ENCODE measurements around the gene TGFBR3. TPM values are rescaled to one million over a fixed set of nuclear protein-coding genes. Genes with fewer than 3 reads are reported as not detected.

TGFBR3 gene
- total RNA-seq, 1 experiment from 2014 or later: 2.4 TPM

DNA sequence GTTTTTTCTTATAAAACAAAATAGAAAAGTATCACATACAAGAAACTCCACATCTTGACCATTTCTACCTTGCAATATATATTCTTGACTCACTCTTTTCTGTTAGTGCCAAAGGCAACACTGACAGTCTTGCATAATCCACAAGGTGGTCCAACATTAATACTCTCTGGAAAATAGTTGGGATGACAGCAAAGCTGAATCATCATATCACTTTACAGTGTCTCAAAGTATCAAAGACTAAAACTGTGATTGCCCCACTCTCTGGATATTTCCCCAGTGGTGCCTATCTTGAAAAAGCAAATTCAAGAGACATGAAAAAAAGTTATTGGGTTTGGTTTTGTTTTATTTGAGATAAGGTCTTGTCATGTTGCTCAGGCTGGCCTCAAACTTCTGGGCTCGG is 14.6 kb upstream of the TGFBR3 start:
- Histone ChIP-seq H3K4me2 (ENCODE audit: insufficient read depth, insufficient read length, low read length) (no peak overlapping the region), H2BK15ac (ENCODE audit: low read depth, low read length) (no peak overlapping the region), H3K23ac (ENCODE audit: insufficient read length, low read depth, low read length) (no peak overlapping the region), H3K9me3 (ENCODE audit: control insufficient read depth, low read depth, low read length) (no peaks in the 10 kb centered on the region), H3K27me3 (ENCODE audit: insufficient read depth, low read length) (no peaks in the 10 kb centered on the region), H3K4ac (ENCODE audit: low read depth, low read length) (no peak overlapping the region), H2BK120ac (ENCODE audit: low read depth, low read length, poor library complexity, severe bottlenecking) (no peak overlapping the region), H3K79me2 (ENCODE audit: insufficient read depth, low read length) (no peaks in the 10 kb centered on the region), H3K56ac (ENCODE audit: insufficient read length, low read depth, low read length) (no peak overlapping the region), H4K20me1 (ENCODE audit: control insufficient read depth, insufficient read depth, insufficient read length) (no peaks in the 10 kb centered on the region), H2AFZ (ENCODE audit: low read length) (no peak overlapping the region), H2AK5ac (ENCODE audit: insufficient read length, low read length) (no peak overlapping the region), H4K8ac (replicated peaks; ENCODE audit: insufficient read length, low read depth, low read length) (no peak overlapping the region), H3K14ac (ENCODE audit: insufficient read depth, low read length) (no peak overlapping the region), H3K9ac (ENCODE audit: extremely low read depth, insufficient read length, low read length) (no peak overlapping the region), H2BK20ac (ENCODE audit: low read depth, low read length, poor library complexity, severe bottlenecking) (no peak overlapping the region), H4K5ac (ENCODE audit: insufficient read length, low read depth, low read length) (no peak overlapping the region), H3K18ac (ENCODE audit: insufficient read length, low read depth, low read length) (no peak overlapping the region), H3K4me1 (ENCODE audit: insufficient read depth, low read length) (no peaks in the 10 kb centered on the region), H3K27ac (ENCODE audit: insufficient read length, low read depth, low read length) (no peak overlapping the region), H4K91ac (ENCODE audit: insufficient read length, low read depth, low read length) (no peak overlapping the region), H3K79me1 (ENCODE audit: insufficient read depth, low read depth, low read length, poor library complexity, severe bottlenecking) (no peaks in the 10 kb centered on the region), H2BK5ac (ENCODE audit: insufficient read length, low read length) (no peak overlapping the region), H2BK12ac (ENCODE audit: insufficient read length, low read depth, low read length) (no peak overlapping the region), H3T11ph (ENCODE audit: low read length) (no peak overlapping the region), H3K23me2 (ENCODE audit: insufficient read length, low read depth, low read length, poor library complexity, severe bottlenecking) (no peaks in the 10 kb centered on the region)
- H3K27me3 Mint-ChIP-seq (ENCODE audit: low read depth): no peaks in the 10 kb centered on the region
- no CpG with 5 or more reads among the region's 1 CpG for WGBS (ENCODE audit: extremely low coverage, insufficient read length, low lambda C conversion rate)
- DNase-seq: no peak
- TF ChIP-seq, protein P1, sequence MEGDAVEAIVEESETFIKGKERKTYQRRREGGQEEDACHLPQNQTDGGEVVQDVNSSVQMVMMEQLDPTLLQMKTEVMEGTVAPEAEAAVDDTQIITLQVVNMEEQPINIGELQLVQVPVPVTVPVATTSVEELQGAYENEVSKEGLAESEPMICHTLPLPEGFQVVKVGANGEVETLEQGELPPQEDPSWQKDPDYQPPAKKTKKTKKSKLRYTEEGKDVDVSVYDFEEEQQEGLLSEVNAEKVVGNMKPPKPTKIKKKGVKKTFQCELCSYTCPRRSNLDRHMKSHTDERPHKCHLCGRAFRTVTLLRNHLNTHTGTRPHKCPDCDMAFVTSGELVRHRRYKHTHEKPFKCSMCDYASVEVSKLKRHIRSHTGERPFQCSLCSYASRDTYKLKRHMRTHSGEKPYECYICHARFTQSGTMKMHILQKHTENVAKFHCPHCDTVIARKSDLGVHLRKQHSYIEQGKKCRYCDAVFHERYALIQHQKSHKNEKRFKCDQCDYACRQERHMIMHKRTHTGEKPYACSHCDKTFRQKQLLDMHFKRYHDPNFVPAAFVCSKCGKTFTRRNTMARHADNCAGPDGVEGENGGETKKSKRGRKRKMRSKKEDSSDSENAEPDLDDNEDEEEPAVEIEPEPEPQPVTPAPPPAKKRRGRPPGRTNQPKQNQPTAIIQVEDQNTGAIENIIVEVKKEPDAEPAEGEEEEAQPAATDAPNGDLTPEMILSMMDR (conservative IDR thresholded peaks at IDR 0.05): no peak
- H3K4me3 Mint-ChIP-seq: no peak overlapping the region
- no peaks in the 10 kb centered on the region for H3K4me1 Mint-ChIP-seq
- H3K36me3 Mint-ChIP-seq (ENCODE audit: insufficient read depth in 1 of 3, low read depth in 3 of 3): no peaks in the 10 kb centered on the region
- peak overlapping the region in 1 of 3 experiments; percentile 55; a peak in 1 of 7 replicates for H3K27ac Mint-ChIP-seq
- H3K9me3 Mint-ChIP-seq: no peaks in the 10 kb centered on the region; a peak in 1 of 5 replicates
